ENCODE measurements around the gene KLK14.

- no peak for TF ChIP-seq EZH2 (IDR thresholded peaks at IDR 0.05; ENCODE audit: insufficient read depth, poor library complexity, severe bottlenecking)
- no peak for TF ChIP-seq EZH2phosphoT487 (IDR thresholded peaks at IDR 0.05; ENCODE audit: insufficient read depth, low read depth)
Observed at GRCh38 chr19:51063664-51064063, 19.0 kb downstream of the KLK14 start.
